Small intestine (tissue), 7 donors: Measurements from ENCODE around the gene SPHKAP. TPM values are rescaled to one million over a fixed set of nuclear protein-coding genes. Genes with fewer than 3 reads are reported as not detected.
"Not testable (repeated sequence)": the region's sequence is repeated elsewhere in the genome, so short reads cannot be mapped to it uniquely, and the experiment has no call there.

Experiments
- DNase-seq, 2 donors: peaks; one replicate each; pipeline versions ENCODE4 v3.0.0 to v3.0.0-alpha.2; 2013
- FAIRE-seq: peaks from 2 replicates; lab custom pipeline; 2012; peaks lifted over from hg19 to GRCh38; lab: Jason Lieb, UNC
- H3K27ac ChIP-seq, 3 donors: one replicate each; pipeline ENCODE4 v1.5.1; 2013; ENCODE audit warnings: low read length in 2 of 3, mild to moderate bottlenecking in 2 of 3, control low read depth in 1 of 3, inconsistent platforms in 1 of 3, low read depth in 1 of 3, moderate library complexity in 1 of 3
- H3K27me3 ChIP-seq, 3 donors: one replicate each; pipeline ENCODE4 v1.6.1; 2013; ENCODE audit warnings: low read length in 3 of 3, inconsistent platforms in 1 of 3; ENCODE audit not compliant: control insufficient read depth in 3 of 3, insufficient read depth in 3 of 3
- H3K36me3 ChIP-seq, 3 donors: one replicate each; pipeline ENCODE4 v1.6.1; 2013; ENCODE audit warnings: low read length in 3 of 3, inconsistent platforms in 1 of 3, low read depth in 1 of 3, mild to moderate bottlenecking in 1 of 3, moderate library complexity in 1 of 3; ENCODE audit not compliant: control insufficient read depth in 3 of 3, insufficient read depth in 2 of 3
- H3K4me1 ChIP-seq, 3 donors: one replicate each; pipeline ENCODE4 v1.6.1; 2013; ENCODE audit warnings: low read length in 2 of 3, inconsistent platforms in 1 of 3, low read depth in 1 of 3, mild to moderate bottlenecking in 1 of 3, moderate library complexity in 1 of 3; ENCODE audit not compliant: control insufficient read depth in 3 of 3, insufficient read depth in 2 of 3
- H3K4me3 ChIP-seq, 3 donors: one replicate each; pipeline ENCODE4 v1.5.1; 2013; ENCODE audit warnings: low read length in 3 of 3, control low read depth in 1 of 3, inconsistent platforms in 1 of 3, low read depth in 1 of 3, mild to moderate bottlenecking in 1 of 3, moderate library complexity in 1 of 3
- H3K9me3 ChIP-seq, 2 donors: one replicate each; pipeline ENCODE4 v1.6.1; 2013; ENCODE audit warnings: low read depth in 1 of 2, low read length in 1 of 2; ENCODE audit not compliant: control insufficient read depth in 2 of 2, insufficient read depth in 1 of 2
- WGBS, 3 donors: extraction: QIAGEN DNeasy Blood & Tissue Kit; methylation state at CpG; one replicate each; pipeline ENCODE4 v1.1.7; 2013; 5-methylcytosine and 5-hydroxymethylcytosine counted together
- polyA plus RNA-seq, 4 donors: library from polyadenylated mRNA; stranded (reverse) in 3 of 4; unstranded in 1 of 4; fragments of 200-250 nt in 3 of 4; fragments of 120-200 nt in 1 of 4; gene quantifications; one replicate each; pipeline versions ENCODE4 v1.2.1 to v1.2.3, GENCODE V29; 2013
- donor health status: healthy with polysubstance abuse.
- donor health status: control.
- donor health status: control.
- donor health status: Bipolar disorder and iron deficiency.
- donor health status: healthy.

SPHKAP gene
- polyA plus RNA-seq, 4 donors = 0.01 to 0.27 (median 0.10) TPM; not detected in 1

DNA sequence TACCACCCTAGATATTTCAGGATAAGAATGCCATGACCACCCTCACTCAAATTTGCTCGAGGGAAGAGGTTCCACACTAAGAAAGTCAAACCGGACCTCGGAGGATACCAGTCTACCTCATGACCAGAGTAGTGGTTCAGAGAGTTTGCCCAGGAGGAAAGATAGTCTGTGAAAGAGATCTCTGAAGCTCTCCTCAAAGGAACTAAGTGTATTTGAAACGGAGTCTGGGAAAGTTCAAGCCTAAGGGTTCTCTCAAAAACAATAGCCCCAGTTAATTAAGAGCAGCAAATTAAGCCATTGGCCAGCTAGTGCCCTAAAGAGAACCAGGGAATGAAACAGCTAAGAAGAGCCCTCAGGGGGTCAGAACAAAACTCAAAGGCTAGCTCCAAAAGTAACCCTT, 94.9 kb downstream of the SPHKAP start:
- 76 to 87% (median 85%) methylated on average over 4 of the region's 4 CpGs for WGBS, 3 donors
- Histone ChIP-seq H3K4me3 (no peak overlapping the region), H3K9me3 (peaks cover 0 to 12% of the 10 kb centered on the region in 2 donors), H3K27ac (no peak overlapping the region), H3K27me3 (no peaks in the 10 kb centered on the region), H3K36me3 (no peaks in the 10 kb centered on the region), H3K4me1 (no peaks in the 10 kb centered on the region)
- no peak for FAIRE-seq
- DNase-seq = no peak

DNA sequence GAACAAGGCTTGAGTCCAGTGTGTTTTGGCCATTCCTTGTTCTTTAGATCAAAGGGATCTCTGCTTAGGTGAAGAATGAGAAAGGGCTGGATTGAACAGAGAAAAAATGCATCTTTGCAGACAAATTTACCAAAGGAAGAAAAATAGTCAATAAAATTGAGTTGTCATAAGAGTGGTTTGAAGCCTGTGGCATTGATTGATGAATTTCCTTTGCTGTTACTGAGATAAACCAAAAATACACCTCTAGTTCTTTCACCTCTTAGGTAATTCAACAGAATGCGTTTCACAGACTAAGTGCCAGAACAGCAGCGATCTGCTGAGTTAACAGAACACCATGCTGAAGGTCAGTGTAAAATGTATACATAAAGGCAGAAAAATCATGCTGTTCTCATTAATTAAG, 96.8 kb downstream of the SPHKAP start:
- no peak overlapping the region for H3K4me3 ChIP-seq
- H3K36me3 ChIP-seq = no peaks in the 10 kb centered on the region
- 15 to 24% (median 22%) methylated on average over 2 of the region's 2 CpGs for WGBS, 3 donors
- peaks cover 0 to 4% of the 10 kb centered on the region in 2 donors for H3K9me3 ChIP-seq
- no peaks in the 10 kb centered on the region for H3K4me1 ChIP-seq
- no peak overlapping the region for H3K27ac ChIP-seq
- no peak for DNase-seq
- no peak for FAIRE-seq
- no peaks in the 10 kb centered on the region for H3K27me3 ChIP-seq

DNA sequence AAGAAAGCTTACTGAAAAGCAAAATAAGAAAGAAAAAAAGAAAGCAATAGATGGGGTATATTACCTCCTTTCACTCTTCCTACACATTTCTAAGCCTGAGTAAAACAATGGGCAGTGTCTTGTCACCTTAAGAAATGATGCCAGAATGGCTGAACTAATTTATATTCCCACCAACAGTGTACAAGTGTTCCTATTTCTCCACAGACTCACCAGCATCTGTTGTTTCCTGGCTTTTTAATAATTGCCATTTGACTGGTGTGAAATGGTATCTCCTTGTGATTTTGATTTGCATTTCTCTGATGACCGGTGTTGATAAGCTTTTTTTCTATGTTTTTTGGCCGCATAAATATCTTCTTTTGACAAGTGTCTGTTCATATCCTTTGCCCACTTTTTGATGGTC, 98.4 kb downstream of the SPHKAP start:
- no peak overlapping the region for H3K4me3 ChIP-seq
- no peak for DNase-seq
- no peaks in the 10 kb centered on the region for H3K9me3 ChIP-seq
- H3K27ac ChIP-seq = no peak overlapping the region
- WGBS, 3 donors = 87 to 97% (median 95%) methylated on average over 2 of the region's 2 CpGs
- H3K27me3 ChIP-seq = no peaks in the 10 kb centered on the region
- no peaks in the 10 kb centered on the region for H3K4me1 ChIP-seq
- H3K36me3 ChIP-seq = no peaks in the 10 kb centered on the region
- FAIRE-seq = no peak

DNA sequence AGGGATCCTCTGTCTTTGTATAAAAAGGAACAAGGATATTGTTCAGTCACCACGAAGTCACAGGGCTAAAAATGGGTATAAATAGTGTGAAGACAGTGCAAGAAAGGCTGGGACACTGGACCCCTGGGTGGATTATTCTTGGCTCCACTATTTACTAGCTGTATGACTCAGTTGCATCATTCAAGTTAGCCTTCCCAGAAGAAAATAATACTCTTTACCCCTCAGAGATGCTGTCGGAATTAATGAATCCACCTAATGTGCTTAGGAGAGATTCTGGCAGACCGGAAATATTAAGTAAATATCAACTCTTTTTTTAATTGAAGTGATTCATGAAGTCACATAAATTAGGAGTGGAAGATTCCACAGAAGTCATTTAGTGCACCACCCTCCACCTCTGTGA, 98.9 kb downstream of the SPHKAP start:
- Histone ChIP-seq H3K4me1 (no peaks in the 10 kb centered on the region), H3K4me3 (no peak overlapping the region), H3K27me3 (no peaks in the 10 kb centered on the region), H3K36me3 (no peaks in the 10 kb centered on the region), H3K9me3 (no peaks in the 10 kb centered on the region), H3K27ac (no peak overlapping the region)
- WGBS, 3 donors = 68 to 77% (median 68%) methylated on average over 3 of the region's 3 CpGs
- FAIRE-seq (no peak), DNase-seq (no peak)

DNA sequence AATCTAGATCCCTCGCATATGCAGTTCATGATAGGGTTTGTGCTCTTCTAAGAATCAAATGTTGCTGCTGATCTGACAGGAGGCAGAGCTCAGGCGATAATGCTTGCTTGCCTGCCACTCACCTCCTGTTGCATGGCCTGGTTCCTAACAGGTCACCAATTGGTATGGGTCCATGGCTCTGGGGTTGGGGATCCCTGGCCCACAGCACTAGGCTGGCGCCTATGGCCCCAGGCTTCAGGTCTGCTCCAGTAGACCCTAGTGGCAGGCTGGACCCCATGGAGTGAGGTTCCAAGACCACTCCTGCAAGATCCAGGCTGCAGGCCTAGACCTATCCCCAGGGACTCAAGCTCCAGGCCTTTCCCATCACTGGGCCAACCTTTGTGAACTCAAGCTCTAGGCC, 102.3 kb downstream of the SPHKAP start:
- Histone ChIP-seq H3K4me1 (no peaks in the 10 kb centered on the region), H3K4me3 (no peak overlapping the region), H3K36me3 (no peaks in the 10 kb centered on the region), H3K27me3 (no peaks in the 10 kb centered on the region), H3K27ac (no peak overlapping the region), H3K9me3 (no peaks in the 10 kb centered on the region)
- DNase-seq (no peak), FAIRE-seq (no peak)
- WGBS, 3 donors = 93 to 95% (median 94%) methylated on average over 3 of the region's 3 CpGs

DNA sequence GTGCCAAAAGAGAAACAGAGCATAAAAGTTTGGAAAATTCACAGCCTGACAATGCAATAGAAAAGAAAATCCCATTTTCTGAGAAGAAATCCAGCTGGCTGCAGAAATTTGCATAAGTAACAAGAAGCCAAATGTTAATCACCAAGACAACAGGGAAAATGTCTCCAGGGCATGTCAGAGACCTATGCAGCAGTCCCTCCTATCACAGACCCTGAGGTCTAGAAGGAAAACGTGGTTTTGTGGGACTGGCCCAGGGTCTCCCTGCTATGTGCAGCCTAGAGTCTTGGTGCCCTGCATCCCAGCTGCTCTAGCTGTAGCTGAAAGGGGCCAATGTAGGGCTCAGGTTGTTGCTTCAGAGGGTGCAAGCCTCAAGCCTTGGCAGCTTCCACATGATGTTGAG, 104.8 kb downstream of the SPHKAP start:
- 59 to 67% (median 62%) methylated on average over 1 of the region's 1 CpG for WGBS, 3 donors
- H3K27me3 ChIP-seq, H3K36me3 ChIP-seq, H3K9me3 ChIP-seq, H3K27ac ChIP-seq, FAIRE-seq, DNase-seq, H3K4me3 ChIP-seq, H3K4me1 ChIP-seq: not testable (repeated sequence)

DNA sequence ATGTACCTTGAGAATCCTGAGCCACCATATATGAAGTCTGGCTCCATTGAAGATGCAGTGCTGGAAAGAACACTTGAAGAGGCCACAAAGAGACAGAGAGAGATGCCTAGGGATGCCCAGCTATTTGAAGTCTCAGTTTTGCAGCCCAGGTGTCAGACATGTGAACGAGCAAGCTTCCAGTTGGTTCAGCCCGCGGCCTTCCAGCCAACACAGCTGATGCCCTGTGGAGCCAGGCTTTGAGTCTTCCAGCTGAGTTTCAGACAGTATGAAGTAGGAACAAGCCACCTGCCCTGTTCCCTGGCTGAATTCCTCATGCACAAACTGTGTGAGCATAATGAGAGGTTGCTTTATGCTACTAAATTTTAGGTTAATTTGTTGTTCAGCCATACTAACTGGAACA, 108.8 kb downstream of the SPHKAP start:
- H3K27ac ChIP-seq = no peak overlapping the region
- no peaks in the 10 kb centered on the region for H3K27me3 ChIP-seq
- no peak overlapping the region for H3K4me3 ChIP-seq
- FAIRE-seq = no peak
- no peak for DNase-seq
- H3K4me1 ChIP-seq = no peaks in the 10 kb centered on the region
- no peaks in the 10 kb centered on the region for H3K9me3 ChIP-seq
- WGBS, 3 donors = 87 to 91% (median 89%) methylated on average over 3 of the region's 3 CpGs
- no peaks in the 10 kb centered on the region for H3K36me3 ChIP-seq

DNA sequence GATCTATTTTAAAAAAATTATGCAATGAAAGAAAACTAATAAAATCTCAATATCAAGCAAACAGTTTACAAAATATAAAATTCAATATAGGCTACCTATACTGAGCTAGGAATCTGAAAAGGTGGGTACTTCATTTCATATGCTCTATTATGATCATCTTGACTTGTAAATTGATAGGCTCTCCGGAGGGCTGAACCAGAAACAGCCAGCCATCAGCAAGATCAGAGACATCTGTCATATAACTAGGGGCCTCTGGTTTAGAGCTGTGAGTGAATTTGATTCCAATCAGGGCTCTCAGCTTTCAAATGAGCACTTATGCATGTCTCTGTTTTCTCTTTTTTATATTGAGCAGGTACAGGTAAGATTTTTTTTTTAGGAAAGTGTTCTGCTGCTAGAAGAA, 114.2 kb downstream of the SPHKAP start:
- H3K9me3 ChIP-seq = no peaks in the 10 kb centered on the region
- WGBS, 3 donors = 55 to 58% (median 55%) methylated on average over 1 of the region's 1 CpG
- H3K27ac ChIP-seq = no peak overlapping the region
- no peaks in the 10 kb centered on the region for H3K27me3 ChIP-seq
- H3K36me3 ChIP-seq = no peaks in the 10 kb centered on the region
- FAIRE-seq (no peak), DNase-seq (no peak)
- no peak overlapping the region for H3K4me3 ChIP-seq
- no peaks in the 10 kb centered on the region for H3K4me1 ChIP-seq

DNA sequence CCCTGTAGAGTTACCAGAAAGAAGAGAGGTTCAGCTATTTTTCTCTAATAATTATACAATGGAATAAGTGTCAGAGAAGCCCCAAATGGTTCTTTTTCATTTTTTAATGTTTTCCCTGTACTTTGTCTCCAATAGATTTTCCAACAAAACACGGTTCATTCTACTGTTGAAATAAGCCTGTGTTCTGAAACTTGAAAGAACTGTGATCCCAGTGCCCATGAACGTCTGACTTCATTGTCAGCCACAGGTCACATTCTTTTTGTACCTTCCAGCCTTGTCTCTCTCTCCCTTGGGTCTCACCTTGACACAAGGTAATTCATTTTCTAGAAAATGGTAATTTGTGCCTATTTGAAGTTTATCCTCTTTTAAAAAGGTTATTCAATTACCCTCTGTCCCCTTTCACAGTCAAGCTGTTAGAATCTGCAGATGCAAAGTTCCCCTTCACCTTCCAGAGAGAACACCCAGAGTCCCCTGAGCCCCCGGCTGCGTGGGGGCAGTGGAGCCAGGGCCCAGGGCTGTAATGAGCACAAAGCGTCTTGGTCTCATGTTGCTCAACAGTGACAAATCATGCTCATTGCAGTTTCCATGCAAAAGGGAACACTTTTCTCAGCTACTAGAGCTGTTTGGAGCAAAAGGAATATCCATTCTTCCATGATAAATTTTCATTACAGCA, 115.2 kb downstream of the SPHKAP start:
- Histone ChIP-seq H3K27me3 (no peaks in the 10 kb centered on the region), H3K4me1 (no peaks in the 10 kb centered on the region), H3K4me3 (no peak overlapping the region), H3K36me3 (no peaks in the 10 kb centered on the region), H3K9me3 (no peaks in the 10 kb centered on the region), H3K27ac (no peak overlapping the region)
- FAIRE-seq (no peak), DNase-seq (no peak)
- WGBS, 3 donors = 55 to 65% (median 64%) methylated on average over 5 of the region's 5 CpGs
